Fibroblast of pulmonary artery (primary cell): ENCODE data around the gene UIMC1.

Experiments used
- DNase-seq: peaks from one replicate; pipeline ENCODE4 v3.0.0-alpha.2; 2010; ENCODE audit warnings: low read depth
- H3K4me3 ChIP-seq: replicated peaks from 2 replicates; pipeline ENCODE4 v1.5.1; 2011; ENCODE audit warnings: low read depth, mild to moderate bottlenecking, control low read depth, low read length, moderate library complexity
- TF ChIP-seq, protein P1 (sequence below): IDR thresholded peaks from 2 replicates; pipeline ENCODE4 v1.5.1; 2011; ENCODE audit warnings: mild to moderate bottlenecking, control low read depth, low read length, inconsistent platforms; ENCODE audit errors: missing control alignments

Gene UIMC1

DNA sequence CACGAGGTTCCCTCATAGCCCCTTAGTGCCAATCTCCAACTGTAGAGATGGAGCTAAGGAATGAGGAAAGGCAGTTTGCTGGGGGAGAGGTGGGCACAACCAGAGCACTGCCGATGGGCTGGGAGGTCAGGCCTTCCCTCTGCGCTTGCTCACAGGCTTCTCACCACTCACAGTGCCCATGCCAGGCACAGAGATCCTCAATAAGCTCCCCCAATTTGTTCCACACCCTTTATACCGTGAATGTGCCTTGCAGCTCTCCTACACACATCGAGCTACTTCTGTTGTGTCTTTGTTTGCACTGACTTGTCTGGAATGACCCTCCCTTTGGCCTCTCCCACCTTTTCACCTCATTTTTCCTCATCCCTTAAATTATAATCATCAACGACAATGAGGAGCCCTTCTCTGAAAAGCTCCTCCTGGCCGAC is 105.8 kb downstream of the UIMC1 start:
- no peak overlapping the region for H3K4me3 ChIP-seq
- TF ChIP-seq, protein P1, sequence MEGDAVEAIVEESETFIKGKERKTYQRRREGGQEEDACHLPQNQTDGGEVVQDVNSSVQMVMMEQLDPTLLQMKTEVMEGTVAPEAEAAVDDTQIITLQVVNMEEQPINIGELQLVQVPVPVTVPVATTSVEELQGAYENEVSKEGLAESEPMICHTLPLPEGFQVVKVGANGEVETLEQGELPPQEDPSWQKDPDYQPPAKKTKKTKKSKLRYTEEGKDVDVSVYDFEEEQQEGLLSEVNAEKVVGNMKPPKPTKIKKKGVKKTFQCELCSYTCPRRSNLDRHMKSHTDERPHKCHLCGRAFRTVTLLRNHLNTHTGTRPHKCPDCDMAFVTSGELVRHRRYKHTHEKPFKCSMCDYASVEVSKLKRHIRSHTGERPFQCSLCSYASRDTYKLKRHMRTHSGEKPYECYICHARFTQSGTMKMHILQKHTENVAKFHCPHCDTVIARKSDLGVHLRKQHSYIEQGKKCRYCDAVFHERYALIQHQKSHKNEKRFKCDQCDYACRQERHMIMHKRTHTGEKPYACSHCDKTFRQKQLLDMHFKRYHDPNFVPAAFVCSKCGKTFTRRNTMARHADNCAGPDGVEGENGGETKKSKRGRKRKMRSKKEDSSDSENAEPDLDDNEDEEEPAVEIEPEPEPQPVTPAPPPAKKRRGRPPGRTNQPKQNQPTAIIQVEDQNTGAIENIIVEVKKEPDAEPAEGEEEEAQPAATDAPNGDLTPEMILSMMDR = no peak
- DNase-seq = no peak

DNA sequence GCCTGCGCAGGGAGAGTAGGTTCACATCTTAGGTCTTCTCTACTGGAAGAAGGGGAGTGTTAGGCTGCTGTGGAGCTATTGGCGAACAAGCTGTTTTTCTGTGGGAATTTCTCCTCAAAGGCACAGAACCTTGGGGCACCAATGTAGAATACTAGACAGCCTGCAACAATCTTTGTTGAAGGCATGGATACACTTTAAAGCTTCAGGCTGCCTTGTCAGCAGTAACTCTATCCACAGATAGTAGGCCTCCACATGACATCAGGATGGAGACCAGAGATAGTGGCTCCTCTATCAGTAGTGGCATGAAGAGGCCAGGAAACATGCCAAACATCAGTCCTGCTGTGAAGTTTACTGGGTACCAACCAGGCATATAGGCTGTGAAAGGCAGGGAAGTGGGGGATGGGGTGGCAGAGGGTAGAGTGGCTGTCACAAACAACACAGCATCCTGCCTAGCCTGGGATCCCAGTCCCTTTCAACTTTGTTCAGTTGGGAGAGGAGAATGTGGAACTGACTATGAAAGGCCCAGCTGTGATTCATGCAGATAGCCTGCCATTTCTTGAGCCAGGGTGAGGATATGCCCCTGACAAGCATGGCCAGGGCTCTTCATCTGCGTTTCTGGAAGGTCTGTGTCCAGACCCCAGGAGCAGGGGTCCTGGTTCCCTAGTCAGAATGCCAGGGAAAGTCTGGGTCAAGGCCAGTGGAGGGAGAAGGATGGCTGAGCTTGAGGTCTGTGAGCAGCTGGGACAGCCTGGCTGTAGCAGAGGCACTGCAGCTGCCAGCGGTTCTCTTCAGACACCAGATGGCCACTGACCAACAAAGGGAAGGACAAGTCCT is 106.4 kb downstream of the UIMC1 start:
- H3K4me3 ChIP-seq = no peak overlapping the region
- no peak for DNase-seq
- TF ChIP-seq, protein P1 = no peak

DNA sequence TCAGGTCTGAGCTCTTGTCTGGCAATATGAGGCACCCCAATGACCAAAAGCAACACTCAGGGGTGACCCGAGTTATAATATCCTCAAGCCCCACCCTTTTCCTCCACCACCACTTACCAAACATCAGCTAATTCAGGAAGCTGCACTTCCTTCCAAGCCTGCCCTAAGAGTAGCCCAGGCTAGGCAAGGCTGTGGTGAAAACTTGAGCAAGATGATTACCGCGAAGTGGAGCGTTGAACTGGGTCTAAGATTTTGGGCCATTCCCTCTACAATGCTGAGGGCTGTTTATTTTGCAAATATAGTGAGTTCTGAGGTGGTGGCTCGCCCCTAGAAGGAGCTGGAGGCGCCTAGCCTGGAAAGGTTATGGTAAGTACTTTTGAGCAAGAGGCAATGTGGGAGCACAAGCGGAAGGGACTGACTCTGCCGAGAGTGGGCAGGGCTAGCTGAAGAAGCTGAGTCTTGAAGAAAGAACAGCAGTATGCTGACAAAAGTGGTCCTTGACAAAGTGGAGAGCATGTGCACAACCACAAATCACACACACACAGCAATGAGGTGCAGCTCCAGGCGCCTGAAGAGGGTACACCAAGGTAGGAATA is 107.2 kb downstream of the UIMC1 start, which contains the start of gene HK3:
Gene HK3 (minus strand): TSS at position 51 of the 596 bp plus-strand sequence. CDS start 3,187 bp downstream, outside the sequence.
- no peak within 1 kb of the TSS for H3K4me3 ChIP-seq
- DNase-seq = no peak
- TF ChIP-seq, protein P1 = no peak

DNA sequence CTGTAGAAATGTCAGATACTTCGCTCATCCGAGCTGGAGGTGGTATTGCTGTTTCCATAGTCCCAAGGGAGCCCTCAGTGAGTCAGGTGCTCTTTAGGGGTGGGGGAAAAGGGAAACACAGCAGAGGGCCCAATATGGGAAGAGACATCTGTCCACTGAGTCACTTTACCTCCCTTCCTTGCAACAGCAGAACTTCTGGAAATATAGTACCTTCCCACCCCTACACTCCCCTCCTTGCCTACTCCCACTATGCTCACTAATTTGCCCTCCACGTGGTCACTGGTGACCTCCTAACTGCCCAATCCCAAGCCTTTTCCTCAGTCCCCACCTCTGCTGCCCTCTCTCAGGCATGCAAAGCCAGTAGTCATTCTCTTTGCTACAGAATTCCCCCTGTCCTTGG is 109.3 kb downstream of the UIMC1 start:
- TF ChIP-seq, protein P1 = no peak
- DNase-seq = no peak
- no peak overlapping the region for H3K4me3 ChIP-seq

DNA sequence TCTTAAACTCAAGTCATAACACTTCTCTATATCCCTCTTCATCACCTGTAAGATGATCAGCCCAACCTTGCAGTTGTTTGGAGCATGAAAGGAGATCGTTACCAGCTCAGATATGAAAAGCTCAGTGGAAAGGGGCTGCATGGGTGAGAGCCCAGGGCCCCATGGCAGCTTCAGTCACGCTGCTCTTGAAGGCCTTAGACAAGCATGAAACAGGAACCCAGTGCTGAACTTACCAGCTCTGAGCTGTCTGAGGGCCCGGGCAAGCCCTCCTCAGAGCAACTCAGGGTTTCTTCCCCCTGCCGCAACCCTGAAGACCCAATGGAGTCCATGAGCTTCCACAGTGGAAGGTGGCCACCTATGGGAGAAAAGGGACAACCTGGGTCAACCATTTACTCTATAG is 110.7 kb downstream of the UIMC1 start:
- H3K4me3 ChIP-seq = no peak overlapping the region
- TF ChIP-seq, protein P1 = no peak
- DNase-seq = no peak

DNA sequence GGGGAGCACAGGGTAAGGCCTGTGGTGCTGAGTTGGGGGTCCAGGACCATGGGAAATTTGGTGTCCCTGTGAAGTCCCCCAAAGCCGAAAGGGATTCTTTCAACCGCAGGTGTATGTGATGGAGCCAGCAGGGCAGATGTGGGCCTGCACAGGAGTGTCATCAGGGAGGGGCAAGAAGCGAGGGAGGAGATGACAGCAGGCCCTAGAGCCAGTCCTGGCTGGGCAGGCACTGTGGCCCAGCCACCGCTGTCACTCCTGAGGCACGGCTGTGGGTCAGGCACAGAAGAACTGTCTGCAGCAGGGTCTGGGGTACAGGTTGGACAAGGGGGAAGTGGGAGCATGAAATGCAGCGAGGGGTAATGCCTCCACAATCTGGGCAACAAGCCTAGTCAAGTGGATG is 112.3 kb downstream of the UIMC1 start:
- no peak for DNase-seq
- TF ChIP-seq, protein P1 = no peak
- H3K4me3 ChIP-seq = no peak overlapping the region
